ENCODE data around the gene RBM14.

The RBM14 gene

DNA sequence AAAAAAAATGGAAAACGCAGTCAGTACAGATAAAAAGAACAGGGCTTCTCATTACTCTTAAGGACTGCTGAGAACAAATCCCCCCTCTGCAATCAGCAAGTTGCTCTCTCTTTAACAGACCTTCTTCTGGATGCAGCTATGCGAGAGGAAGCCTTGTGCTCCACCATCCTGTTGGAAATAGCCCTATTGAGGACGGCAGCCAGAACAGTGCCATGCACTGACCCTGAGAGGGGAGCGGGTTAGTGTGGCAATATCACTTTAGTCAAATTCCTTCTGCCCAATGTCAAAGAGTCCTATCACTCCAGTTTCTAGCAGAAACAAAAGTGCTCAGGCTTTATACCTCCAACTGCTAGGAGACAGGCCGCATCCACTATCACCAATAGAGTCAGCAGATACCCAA, 54.4 kb downstream of the RBM14 start:
- TF ChIP-seq, protein P1, sequence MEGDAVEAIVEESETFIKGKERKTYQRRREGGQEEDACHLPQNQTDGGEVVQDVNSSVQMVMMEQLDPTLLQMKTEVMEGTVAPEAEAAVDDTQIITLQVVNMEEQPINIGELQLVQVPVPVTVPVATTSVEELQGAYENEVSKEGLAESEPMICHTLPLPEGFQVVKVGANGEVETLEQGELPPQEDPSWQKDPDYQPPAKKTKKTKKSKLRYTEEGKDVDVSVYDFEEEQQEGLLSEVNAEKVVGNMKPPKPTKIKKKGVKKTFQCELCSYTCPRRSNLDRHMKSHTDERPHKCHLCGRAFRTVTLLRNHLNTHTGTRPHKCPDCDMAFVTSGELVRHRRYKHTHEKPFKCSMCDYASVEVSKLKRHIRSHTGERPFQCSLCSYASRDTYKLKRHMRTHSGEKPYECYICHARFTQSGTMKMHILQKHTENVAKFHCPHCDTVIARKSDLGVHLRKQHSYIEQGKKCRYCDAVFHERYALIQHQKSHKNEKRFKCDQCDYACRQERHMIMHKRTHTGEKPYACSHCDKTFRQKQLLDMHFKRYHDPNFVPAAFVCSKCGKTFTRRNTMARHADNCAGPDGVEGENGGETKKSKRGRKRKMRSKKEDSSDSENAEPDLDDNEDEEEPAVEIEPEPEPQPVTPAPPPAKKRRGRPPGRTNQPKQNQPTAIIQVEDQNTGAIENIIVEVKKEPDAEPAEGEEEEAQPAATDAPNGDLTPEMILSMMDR (IDR thresholded peaks at IDR 0.05), result no peak

DNA sequence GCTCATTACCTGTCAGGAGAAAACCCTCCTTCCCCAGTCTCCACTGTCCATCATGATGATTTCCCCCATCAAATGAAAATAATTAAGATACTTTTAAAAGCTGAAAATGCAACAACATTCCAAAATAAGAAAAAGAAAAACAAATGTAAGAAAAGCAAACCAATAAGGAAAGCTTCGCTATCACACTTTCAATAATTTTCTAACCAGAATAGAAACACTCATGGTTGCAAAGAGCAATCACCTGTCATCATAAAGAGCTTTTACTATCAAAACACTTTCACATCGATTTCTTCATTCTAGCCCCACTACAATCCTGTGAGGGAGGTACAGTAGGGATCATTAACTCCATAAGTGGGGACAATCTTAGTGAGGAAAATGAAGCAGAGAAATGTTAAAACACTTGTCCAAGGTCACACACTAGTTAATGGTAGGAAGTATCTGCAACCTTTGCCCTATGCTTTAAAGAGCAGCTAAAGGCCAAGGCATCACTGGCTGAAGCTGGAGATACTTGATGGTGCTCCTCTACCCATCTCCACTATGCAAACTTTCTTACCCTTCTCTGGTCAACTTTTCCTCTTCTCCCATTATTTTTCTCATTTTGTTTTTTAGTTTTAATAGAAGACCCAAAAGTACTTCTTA, 58.7 kb downstream of the RBM14 start:
- TF ChIP-seq, protein P1 (IDR thresholded peaks at IDR 0.05), result no peak

- TF ChIP-seq, protein P1 (IDR thresholded peaks at IDR 0.05), result no peak
Measured at GRCh38 chr11:66676282-66676919, 60.0 kb downstream of the RBM14 start.

Data from LNCAP (cell line).